AG09309 (cell line): Measurements from ENCODE around the gene SRRD.

Experiments
- DNase-seq: peaks from one replicate; pipeline ENCODE4 v3.0.0-alpha.2; 2010; ENCODE audit warnings: low read depth
- H3K4me3 ChIP-seq: 2 replicates; pipeline ENCODE4 v1.5.1; 2011; ENCODE audit warnings: mild to moderate bottlenecking, low read depth, low read length, moderate library complexity; ENCODE audit not compliant: control insufficient read depth
- TF ChIP-seq, protein P1 (sequence below): IDR thresholded peaks from 2 replicates; pipeline ENCODE4 v1.5.1; 2011; ENCODE audit warnings: mild to moderate bottlenecking, low read depth, low read length, inconsistent platforms; ENCODE audit not compliant: insufficient read depth, control insufficient read depth; ENCODE audit errors: missing control alignments

The SRRD gene

DNA sequence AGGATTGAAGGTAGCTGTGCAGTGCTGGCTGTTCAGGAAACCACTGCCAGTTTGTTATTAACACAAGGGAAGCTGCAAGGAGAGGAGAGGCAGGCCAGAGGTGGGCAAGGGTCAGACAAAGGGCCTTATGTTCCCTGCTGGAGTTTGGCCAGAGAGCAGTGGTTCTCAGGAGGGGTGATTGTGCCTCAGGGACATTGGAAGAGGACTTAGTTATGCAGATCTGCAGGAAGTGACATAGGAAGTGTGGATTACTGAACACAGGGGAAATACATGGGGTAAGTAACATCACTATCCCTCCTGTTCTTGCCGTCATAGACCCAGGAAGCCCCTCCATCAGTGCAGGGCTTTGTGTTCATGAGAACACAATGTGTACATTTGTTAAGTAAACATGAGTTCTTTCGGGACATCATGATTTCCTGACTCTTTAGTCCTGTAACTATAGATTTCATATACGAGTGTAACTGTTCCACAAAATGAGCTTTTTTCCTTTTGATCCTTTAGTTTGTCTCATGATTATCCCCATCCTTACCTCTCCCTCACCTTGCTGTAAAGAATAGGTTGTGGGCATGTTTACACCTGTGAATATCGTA, 5.9 kb downstream of the SRRD start:
- H3K4me3 ChIP-seq = no peak overlapping the region
- no peak for DNase-seq
- TF ChIP-seq, protein P1, sequence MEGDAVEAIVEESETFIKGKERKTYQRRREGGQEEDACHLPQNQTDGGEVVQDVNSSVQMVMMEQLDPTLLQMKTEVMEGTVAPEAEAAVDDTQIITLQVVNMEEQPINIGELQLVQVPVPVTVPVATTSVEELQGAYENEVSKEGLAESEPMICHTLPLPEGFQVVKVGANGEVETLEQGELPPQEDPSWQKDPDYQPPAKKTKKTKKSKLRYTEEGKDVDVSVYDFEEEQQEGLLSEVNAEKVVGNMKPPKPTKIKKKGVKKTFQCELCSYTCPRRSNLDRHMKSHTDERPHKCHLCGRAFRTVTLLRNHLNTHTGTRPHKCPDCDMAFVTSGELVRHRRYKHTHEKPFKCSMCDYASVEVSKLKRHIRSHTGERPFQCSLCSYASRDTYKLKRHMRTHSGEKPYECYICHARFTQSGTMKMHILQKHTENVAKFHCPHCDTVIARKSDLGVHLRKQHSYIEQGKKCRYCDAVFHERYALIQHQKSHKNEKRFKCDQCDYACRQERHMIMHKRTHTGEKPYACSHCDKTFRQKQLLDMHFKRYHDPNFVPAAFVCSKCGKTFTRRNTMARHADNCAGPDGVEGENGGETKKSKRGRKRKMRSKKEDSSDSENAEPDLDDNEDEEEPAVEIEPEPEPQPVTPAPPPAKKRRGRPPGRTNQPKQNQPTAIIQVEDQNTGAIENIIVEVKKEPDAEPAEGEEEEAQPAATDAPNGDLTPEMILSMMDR = no peak

DNA sequence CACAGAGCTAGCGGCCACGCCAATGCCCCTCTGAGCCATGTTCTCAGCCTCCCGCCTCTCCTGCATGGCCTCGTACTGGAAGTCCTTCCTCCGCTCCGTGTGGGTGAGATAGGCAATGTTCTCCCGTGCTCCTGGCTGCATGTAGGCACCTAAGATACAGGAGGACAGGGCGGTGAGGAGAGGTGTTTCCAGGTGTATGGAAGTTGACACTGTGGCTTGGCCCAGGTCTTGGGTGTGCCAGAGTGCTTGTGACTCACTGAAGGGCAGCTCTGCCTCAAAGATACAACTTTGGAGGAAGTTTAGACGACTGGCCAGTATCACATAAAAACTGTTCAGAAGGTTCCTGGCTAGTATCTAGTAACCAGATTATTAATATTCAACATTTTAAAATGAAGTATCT, 8.5 kb downstream of the SRRD start:
- no peak for DNase-seq
- TF ChIP-seq, protein P1 = no peak
- no peak overlapping the region for H3K4me3 ChIP-seq

DNA sequence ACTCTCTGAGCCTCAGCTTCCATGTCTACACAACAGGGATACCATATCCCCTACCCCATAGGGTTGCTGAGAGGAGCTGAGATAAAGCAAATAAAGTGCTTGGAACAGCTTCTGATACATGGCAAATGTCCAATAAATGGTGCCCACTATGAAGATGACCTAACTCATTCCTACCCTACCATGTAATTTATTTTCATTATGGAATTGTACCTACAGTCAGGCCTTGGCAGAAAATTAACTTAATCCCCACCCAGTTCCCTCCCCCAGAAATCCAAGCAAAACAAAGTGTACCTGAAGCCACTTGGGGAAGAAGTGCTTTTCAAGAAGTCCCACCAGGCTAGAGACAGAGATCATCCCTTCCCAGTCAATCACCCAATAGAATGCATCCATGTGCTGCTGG, 10.8 kb downstream of the SRRD start:
- no peak overlapping the region for H3K4me3 ChIP-seq
- TF ChIP-seq, protein P1 = no peak
- DNase-seq = no peak

DNA sequence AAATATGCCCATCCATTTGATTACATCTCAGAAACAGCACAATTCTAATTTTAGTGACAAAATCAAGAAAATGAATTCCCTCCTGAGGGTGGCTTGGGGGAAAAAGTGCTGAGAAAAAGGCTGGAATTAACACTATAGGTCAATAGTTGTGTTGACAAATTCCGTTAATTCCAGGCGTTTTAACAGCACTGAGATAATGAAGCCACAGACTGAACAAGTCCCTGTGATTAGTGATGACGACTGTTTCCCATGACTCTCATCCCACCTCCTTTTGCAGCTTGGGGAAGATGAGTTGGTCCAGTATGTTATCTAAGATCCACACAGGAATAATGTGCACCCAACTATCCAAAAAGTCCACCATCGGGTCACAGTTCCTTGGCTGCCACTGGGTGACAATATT, 12.8 kb downstream of the SRRD start:
- H3K4me3 ChIP-seq = no peak overlapping the region
- no peak for DNase-seq
- TF ChIP-seq, protein P1 = no peak

DNA sequence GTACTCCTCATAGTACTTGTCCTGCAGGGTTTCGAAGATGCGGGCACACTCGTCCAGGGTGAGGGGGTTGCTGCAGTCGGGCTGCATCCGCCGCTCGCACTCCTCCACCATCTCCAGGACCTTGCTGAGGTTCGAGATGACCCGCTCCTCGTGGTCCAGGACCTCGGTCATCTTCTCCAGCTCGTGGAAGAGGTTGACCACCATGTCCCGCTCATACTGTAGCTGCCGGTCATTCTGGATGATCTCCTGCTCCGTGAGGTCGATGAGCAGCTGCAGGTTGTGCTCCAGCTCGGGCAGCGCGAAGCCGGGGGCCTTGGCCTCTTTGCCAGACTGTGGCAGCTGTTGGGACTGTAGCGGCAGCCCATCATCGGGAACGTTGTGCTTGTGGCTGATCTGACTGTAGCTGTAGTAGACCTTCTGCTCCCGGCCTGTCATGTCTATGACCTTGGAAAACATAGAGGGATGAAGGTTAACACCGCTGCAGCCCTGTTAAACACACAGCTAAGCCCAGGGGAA, 15.6 kb downstream of the SRRD start:
- DNase-seq = no peak
- TF ChIP-seq, protein P1 = no peak
- H3K4me3 ChIP-seq = no peak overlapping the region

DNA sequence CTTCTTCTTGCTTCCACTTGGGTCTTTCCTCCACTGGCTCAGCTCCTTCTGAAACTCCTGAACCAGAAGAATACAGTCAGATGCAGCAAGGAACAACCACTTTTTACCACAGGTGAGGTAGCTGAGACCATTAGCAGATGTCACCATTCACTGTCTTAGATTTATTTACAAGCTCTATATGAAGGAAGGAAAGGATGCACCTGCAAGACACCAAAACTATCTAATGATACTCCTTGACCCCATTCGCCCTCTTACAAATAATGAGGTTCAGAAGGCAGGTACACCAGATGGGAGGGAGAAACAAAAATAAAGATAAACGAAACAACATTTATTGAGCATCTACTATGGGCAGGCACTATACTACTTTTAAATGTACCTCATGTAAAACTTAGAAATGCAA, 18.3 kb downstream of the SRRD start:
- TF ChIP-seq, protein P1 = no peak

More for the DNA sequence above, 18.3 kb downstream of the SRRD start:
- no peak overlapping the region for H3K4me3 ChIP-seq
- no peak for DNase-seq
